Sigmoid colon (tissue), 7 donors: ENCODE measurements around the gene CCR7. TPM values are rescaled to one million over a fixed set of nuclear protein-coding genes. Genes with fewer than 3 reads are reported as not detected.

Source experiments
- DNase-seq: peaks from one replicate; pipeline ENCODE4 v3.0.0-alpha.2; 2019
- H3K27ac ChIP-seq, 4 donors: fragments of 200-600 bp; sonication (generic); one replicate each; pipeline ENCODE4 v1.5.1; 2016 to 2019; ENCODE audit warnings: mild to moderate bottlenecking in 1 of 4
- H3K27me3 ChIP-seq, 3 donors: fragments of 200-600 bp; sonication (generic); one replicate each; pipeline ENCODE4 v1.5.1; 2019; ENCODE audit warnings: mild to moderate bottlenecking in 1 of 3
- H3K36me3 ChIP-seq, 4 donors: fragments of 200-600 bp; sonication (generic); one replicate each; pipeline ENCODE4 v1.5.1; 2016 to 2019
- H3K4me1 ChIP-seq, 4 donors: fragments of 200-600 bp; sonication (generic); one replicate each; pipeline ENCODE4 v1.5.1; 2017 to 2019
- H3K4me3 ChIP-seq, 4 donors: fragments of 200-600 bp; sonication (generic); one replicate each; pipeline ENCODE4 v1.5.1; 2017 to 2019; ENCODE audit warnings: mild to moderate bottlenecking in 2 of 4, moderate library complexity in 1 of 4
- H3K9me3 ChIP-seq, 4 donors: fragments of 200-600 bp in 3 of 4; sonication (generic) in 3 of 4; one replicate each; pipeline versions ENCODE4 v1.5.1 to v1.6.1; 2013 to 2019
- EP300 ChIP-seq, 4 donors: sonication (generic); formaldehyde crosslinking; IDR thresholded peaks; one replicate each; pipeline ENCODE4 v1.6.1; 2017; ENCODE audit warnings: antibody characterized with exemption in 4 of 4
- POLR2A ChIP-seq, 2 donors: fragments of 450-650 bp; IDR thresholded peaks; one replicate each; pipeline ENCODE4 v1.6.1; 2016; ENCODE audit warnings: antibody characterized with exemption in 2 of 2, mild to moderate bottlenecking in 2 of 2, moderate library complexity in 2 of 2
- POLR2AphosphoS5 ChIP-seq, 4 donors: sonication (generic); formaldehyde crosslinking; IDR thresholded peaks; one replicate each; pipeline ENCODE4 v1.6.1; 2017; ENCODE audit warnings: antibody characterized with exemption in 4 of 4
- WGBS, 2 donors: extraction: QIAGEN DNeasy Blood & Tissue Kit; methylation state at CpG; one replicate each; pipeline ENCODE4 v1.1.7; 2013; 5-methylcytosine and 5-hydroxymethylcytosine counted together
- intact Hi-C: fragments of 100-400 bp; cut with DNase I; formaldehyde crosslinking; loops from one replicate; pipeline ENCODE4 v1.15.1; 2023
- polyA plus RNA-seq, 3 donors: library from polyadenylated mRNA; stranded (reverse); fragments of 200-250 nt; gene quantifications; one replicate each; pipeline ENCODE4 v1.2.3, GENCODE V29; 2013
- total RNA-seq, 4 donors: library from RNA; depleted of rRNA; stranded (reverse); fragments of >200 nt; gene quantifications; one replicate each; pipeline ENCODE4 v1.1.0, GENCODE V29; 2016
- TF ChIP-seq, protein P1 (sequence below), 4 experiments: fragments of 450-650 bp in 3 of 4; fragments of 200-600 bp in 1 of 4; IDR thresholded peaks; one replicate each; pipeline ENCODE4 v1.5.1; 2016 to 2019; ENCODE audit warnings: antibody characterized with exemption in 4 of 4, mild to moderate bottlenecking in 3 of 4, moderate library complexity in 2 of 4
- donor health status: healthy with polysubstance abuse.
- donor health status: Bipolar disorder and iron deficiency.
- donor health status: healthy.

The CCR7 gene
- total and polyA plus RNA-seq, 7 donors: 73.5 TPM; not detected in 6

DNA sequence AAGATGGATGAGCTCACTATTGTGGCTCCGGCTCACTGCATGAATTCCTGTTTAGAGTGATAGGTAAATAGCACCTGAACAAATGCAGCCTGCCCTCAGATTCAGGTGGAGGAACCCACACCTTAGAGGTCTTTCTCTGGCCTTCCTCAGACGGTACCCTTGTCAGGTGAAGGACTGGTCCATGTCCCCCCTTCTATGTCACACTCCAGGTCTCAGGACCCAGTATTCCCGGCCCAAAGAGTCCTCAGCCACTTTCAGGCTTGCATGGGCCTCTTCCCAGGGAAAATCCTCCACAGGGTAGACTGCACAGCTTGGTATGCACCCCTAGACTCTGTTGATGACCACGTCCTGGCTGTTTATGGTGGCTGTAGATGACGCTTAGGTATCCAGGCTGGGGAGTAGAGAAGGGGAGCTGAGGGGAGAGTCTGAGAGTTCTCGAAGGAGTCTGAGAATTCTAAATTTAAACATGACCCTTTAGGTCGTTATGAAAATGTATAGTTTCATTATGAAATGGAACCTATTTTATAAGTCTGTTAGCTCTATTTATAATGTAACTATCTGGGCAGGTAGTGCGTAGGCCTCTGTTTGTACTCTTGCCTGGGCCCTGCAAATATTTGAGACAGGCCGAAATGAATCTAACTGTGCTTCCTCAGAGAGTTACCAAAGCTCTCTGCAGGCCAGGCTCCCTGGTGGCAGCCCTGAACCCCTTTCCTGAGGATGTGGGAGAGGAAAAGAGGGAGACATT is 32.5 kb upstream of the CCR7 start:
- no peak overlapping the region for H3K4me3 ChIP-seq
- no peak overlapping the region for H3K27ac ChIP-seq
- intact Hi-C loops: no loop called here

DNA sequence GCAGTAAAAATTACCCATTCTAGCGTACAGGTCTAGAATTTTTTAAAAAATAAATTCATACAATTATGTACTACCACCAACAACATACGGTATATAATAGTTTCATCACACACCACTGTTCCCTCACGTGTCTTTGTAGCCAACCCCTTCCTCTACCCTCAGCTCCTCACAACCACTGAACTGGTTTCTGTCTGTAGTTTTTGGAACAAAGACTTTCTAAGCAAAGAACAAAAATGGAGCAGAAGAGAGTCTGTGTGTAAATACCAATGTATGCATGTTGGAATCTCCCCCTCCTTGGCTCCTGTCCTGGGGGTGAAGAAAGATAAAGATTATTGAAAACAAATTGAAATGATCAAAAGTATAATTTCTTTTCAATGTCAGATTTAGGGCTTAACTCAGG is 31.9 kb upstream of the CCR7 start:
- 79 to 94% methylated on average over 3 of the region's 3 CpGs for WGBS, 2 donors
- DNase-seq: no peak
- Histone ChIP-seq H3K27ac (no peak overlapping the region), H3K4me3 (no peak overlapping the region), H3K4me1 (peaks cover 0 to 8% (median 1%) of the 10 kb centered on the region in 4 donors), H3K36me3 (no peaks in the 10 kb centered on the region), H3K9me3 (no peaks in the 10 kb centered on the region), H3K27me3 (no peaks in the 10 kb centered on the region)
- no peak for TF ChIP-seq POLR2A (IDR thresholded peaks at IDR 0.05)
- TF ChIP-seq EP300 (IDR thresholded peaks at IDR 0.05): no peak
- TF ChIP-seq, protein P1, sequence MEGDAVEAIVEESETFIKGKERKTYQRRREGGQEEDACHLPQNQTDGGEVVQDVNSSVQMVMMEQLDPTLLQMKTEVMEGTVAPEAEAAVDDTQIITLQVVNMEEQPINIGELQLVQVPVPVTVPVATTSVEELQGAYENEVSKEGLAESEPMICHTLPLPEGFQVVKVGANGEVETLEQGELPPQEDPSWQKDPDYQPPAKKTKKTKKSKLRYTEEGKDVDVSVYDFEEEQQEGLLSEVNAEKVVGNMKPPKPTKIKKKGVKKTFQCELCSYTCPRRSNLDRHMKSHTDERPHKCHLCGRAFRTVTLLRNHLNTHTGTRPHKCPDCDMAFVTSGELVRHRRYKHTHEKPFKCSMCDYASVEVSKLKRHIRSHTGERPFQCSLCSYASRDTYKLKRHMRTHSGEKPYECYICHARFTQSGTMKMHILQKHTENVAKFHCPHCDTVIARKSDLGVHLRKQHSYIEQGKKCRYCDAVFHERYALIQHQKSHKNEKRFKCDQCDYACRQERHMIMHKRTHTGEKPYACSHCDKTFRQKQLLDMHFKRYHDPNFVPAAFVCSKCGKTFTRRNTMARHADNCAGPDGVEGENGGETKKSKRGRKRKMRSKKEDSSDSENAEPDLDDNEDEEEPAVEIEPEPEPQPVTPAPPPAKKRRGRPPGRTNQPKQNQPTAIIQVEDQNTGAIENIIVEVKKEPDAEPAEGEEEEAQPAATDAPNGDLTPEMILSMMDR (IDR thresholded peaks at IDR 0.05): no peak
- TF ChIP-seq POLR2AphosphoS5 (IDR thresholded peaks at IDR 0.05): no peak
- intact Hi-C loops: no loop called here

More for the DNA sequence above, 32.5 kb upstream of the CCR7 start:
- TF ChIP-seq POLR2A (IDR thresholded peaks at IDR 0.05): no peak
- no peak for TF ChIP-seq EP300 (IDR thresholded peaks at IDR 0.05)
- TF ChIP-seq POLR2AphosphoS5 (IDR thresholded peaks at IDR 0.05): no peak
- TF ChIP-seq, protein P1 (IDR thresholded peaks at IDR 0.05): no peak
- H3K4me1 ChIP-seq: peaks cover 0 to 14% (median 7%) of the 10 kb centered on the region in 4 donors
- no peaks in the 10 kb centered on the region for H3K27me3 ChIP-seq
- no peak for DNase-seq
- WGBS, 2 donors: 81 to 90% methylated on average over 9 of the region's 9 CpGs
- H3K36me3 ChIP-seq: no peaks in the 10 kb centered on the region
- no peaks in the 10 kb centered on the region for H3K9me3 ChIP-seq

DNA sequence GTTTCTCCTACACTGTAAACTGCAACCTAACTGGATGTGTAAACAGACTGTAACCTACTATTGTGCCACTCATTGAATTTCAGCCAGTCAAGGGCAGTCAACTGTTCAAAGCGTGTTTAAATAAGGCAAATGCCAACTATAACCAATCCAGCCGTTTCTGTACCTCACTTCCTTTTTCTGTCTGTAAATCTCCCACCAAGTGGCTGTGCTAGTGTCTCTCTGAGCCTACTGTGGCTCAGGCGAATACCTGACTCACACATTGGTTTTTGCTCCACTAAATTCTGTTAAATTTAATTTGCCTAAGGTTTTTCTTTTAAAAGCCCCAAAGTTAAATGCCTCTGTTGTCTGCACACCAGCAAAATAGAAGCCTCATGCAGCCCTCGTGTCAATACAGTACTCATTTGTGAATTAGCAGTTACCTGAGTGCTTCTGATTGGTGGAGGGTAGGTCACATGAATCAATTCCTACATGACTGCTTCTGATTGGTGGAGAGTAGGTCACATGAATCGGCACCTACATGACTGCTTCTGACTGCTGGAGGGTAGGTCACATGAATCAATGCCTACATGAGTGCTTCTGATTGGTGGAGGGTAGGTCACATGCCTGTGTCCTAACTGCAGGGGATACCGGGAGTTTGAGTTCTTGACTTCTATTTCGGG is 31.1 kb upstream of the CCR7 start:
- TF ChIP-seq EP300 (IDR thresholded peaks at IDR 0.05) (no peak), POLR2AphosphoS5 (IDR thresholded peaks at IDR 0.05) (no peak), POLR2A (IDR thresholded peaks at IDR 0.05) (no peak)
- TF ChIP-seq, protein P1 (IDR thresholded peaks at IDR 0.05): no peak
- H3K4me1 ChIP-seq: peaks cover 0 to under 1% (median 0%) of the 10 kb centered on the region in 4 donors
- no peaks in the 10 kb centered on the region for H3K36me3 ChIP-seq
- no peak overlapping the region for H3K4me3 ChIP-seq
- WGBS, 2 donors: 65 to 66% methylated on average over 7 of the region's 7 CpGs
- no peaks in the 10 kb centered on the region for H3K9me3 ChIP-seq
- intact Hi-C loops: no loop called here
- no peaks in the 10 kb centered on the region for H3K27me3 ChIP-seq
- H3K27ac ChIP-seq: no peak overlapping the region
- no peak for DNase-seq

DNA sequence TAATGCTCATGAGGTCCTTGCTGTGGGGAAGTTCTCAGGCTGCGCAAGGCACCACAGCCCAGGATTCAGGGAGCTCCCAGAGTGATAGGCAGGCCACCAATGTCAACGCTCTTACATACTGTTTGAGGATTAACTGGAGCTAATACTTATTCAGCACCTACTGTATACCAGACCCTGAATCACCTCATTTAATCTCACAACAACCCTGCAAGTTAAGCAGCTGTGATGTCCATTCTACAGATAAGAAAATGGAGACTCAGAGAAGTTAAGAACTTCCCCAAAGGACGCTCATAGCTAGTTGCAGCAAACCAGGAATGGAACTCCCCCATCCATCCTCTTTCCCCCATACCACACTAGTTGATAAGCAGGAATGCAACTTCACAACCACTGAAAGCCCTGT is 25.5 kb upstream of the CCR7 start:
- Histone ChIP-seq H3K27ac (no peak overlapping the region), H3K4me1 (peaks cover 0 to 4% (median 0%) of the 10 kb centered on the region in 4 donors), H3K9me3 (no peaks in the 10 kb centered on the region), H3K27me3 (no peaks in the 10 kb centered on the region), H3K4me3 (no peak overlapping the region), H3K36me3 (no peaks in the 10 kb centered on the region)
- DNase-seq: no peak
- intact Hi-C loops: no loop called here
- 95 to 96% methylated on average over 3 of the region's 3 CpGs for WGBS, 2 donors
- no peak for TF ChIP-seq EP300 (IDR thresholded peaks at IDR 0.05)
- no peak for TF ChIP-seq POLR2A (IDR thresholded peaks at IDR 0.05)
- TF ChIP-seq, protein P1 (IDR thresholded peaks at IDR 0.05): no peak
- TF ChIP-seq POLR2AphosphoS5 (IDR thresholded peaks at IDR 0.05): no peak
